GM12872 (cell line): ENCODE data around the gene IL19.

Source experiments
- TF ChIP-seq, protein P1 (sequence below): IDR thresholded peaks from 3 replicates; pipeline ENCODE4 v1.5.1; 2011; ENCODE audit warnings: low read depth, mild to moderate bottlenecking, low read length, moderate library complexity; ENCODE audit not compliant: insufficient read depth

Gene IL19, protein sequence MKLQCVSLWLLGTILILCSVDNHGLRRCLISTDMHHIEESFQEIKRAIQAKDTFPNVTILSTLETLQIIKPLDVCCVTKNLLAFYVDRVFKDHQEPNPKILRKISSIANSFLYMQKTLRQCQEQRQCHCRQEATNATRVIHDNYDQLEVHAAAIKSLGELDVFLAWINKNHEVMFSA

DNA sequence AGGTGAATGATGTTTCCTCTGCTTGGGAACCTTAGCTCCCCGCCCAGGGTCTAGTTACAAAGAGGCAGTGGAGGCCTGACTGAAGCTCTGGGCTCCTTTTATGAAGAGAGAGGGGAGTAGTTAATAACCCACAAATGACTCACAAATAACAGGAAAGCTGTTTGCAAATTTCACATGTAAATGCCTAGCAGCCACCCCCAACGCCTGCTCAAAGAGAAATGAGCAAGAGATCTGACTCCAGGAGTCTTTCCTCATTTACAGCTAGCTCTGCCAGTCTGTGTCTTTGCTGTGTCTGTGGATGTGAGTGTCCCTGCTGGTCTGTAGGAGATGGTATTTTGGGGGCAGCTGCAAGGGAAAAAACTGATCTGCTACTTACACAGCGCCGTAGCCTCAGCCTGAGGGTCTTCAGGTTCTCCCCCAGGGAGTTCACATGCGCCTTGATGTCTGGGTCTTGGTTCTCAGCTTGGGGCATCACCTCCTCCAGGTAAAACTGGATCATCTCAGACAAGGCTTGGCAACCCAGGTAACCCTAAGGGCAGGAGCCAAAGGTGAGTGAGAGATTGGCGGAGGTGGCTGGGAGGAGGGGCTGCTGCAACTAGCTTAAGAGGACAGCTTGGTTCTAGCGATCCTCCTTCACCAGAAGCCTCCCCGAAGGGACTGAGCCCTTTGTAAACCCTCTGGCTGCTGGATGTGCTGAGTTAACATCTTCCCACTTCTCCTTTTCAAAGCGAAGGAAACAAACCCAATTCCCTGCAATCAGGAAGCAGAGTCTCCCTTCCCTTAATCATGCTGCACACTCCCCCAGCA lies at the start of gene IL19:
Gene IL19, plus strand, starts transcription at position 243 of the 807 bp plus-strand sequence. CDS start 65,890 bp downstream, outside the sequence.
- TF ChIP-seq, protein P1, sequence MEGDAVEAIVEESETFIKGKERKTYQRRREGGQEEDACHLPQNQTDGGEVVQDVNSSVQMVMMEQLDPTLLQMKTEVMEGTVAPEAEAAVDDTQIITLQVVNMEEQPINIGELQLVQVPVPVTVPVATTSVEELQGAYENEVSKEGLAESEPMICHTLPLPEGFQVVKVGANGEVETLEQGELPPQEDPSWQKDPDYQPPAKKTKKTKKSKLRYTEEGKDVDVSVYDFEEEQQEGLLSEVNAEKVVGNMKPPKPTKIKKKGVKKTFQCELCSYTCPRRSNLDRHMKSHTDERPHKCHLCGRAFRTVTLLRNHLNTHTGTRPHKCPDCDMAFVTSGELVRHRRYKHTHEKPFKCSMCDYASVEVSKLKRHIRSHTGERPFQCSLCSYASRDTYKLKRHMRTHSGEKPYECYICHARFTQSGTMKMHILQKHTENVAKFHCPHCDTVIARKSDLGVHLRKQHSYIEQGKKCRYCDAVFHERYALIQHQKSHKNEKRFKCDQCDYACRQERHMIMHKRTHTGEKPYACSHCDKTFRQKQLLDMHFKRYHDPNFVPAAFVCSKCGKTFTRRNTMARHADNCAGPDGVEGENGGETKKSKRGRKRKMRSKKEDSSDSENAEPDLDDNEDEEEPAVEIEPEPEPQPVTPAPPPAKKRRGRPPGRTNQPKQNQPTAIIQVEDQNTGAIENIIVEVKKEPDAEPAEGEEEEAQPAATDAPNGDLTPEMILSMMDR: peak; percentile 20; the same call in 1 of the 3 replicates

DNA sequence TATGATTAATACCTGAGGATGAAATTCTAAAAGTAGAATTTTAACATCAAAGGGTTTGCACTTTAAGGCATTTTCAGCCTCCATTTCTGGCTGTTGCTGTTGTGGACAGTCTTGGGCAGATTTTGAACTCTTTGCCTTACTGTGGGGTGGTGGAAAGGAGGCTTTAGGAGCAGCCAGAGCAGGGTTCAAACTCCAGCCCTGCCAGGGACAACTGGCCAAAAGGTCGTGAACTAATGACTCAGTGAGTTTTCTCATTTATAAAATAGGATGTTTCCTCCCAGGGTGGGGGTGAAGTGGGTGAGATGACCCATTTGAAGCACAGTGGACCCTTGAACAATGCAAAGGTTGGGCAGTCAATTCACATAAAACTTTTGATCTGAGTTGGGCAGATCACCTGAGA lies 49.1 kb upstream of the IL19 start:
- TF ChIP-seq, protein P1: no peak

DNA sequence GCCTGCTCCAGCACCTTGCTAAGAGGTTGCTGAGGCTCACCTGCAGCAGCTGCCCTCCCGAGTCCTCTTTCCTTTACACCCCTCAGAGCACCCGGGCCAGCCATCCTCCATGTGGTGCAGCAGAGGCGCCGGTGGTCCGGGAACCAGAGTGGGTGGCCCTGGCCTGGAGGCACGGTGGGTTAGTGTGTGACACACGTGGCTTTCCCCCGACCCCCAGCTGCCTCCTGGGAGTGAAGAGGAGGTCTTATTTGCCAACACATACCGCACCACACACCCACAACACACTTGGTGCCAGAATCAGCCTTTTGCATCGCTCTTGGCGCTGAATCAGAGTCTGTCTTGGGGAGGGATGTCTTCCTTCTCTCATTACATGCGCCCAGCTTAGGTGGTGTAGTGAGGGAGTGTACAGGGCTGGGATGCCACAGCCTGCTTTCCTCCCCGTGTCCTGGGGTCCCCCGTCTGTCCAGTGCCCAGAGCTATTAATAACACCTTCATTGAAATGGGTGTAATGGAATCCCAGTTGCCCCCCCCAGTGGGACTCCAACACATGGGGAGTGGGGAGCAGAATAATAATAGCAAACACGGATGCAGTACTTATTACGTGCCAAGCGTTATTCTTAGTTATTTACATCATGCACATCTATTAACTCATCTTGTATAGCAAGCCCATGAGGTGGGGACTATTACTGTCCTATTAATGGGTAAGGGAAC lies 47.7 kb upstream of the IL19 start:
- TF ChIP-seq, protein P1: no peak

DNA sequence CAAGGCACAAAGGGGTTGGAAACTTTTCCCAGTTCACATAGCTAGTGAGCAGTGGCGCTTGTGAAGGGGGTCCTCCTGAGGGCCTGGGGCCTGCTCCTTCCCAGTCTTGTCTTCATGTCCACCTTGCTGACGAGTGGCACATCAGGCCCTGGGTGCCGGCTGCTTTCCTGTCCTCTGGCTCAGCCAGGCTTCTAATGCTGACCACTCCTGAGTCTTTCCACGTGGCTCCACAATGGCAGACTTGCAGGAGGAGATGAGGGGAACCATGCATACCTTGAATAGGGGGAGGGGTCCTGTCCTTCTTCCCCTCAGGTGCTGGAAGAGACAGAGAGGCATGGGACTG lies 47.1 kb upstream of the IL19 start:
- TF ChIP-seq, protein P1: no peak

DNA sequence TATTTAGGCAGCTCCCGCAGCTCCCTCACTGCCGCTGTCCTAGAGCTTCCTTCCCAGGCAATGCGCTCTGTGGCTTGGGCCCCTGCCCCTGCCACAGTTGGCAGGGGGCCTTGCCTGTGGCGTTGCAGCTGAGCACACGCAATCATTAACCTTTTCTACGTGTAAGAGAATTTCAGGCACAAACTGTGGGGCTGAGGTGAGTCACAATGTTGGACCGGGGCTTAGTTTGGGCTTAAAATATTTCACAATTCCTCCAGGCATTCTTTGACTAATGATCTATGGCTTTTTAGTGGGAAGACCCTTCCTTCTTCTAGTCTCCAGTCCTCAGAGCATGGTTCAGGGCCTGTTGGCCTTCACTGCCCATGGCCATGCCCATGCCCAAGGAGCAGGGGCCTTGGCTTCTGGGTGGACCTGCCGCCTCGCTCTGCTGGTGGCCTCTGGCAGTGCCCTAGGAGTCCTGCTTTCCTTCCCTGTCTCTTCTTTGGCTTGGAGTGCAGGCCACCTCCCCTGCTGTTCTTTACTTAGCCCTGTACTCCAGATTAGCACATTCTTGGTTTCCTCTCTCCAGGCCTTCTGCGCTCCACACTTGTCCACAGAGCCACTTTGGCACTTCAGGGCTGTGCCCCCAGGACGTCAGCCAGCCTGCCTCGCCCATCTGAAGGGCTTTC lies 46.6 kb upstream of the IL19 start:
- TF ChIP-seq, protein P1: no peak

DNA sequence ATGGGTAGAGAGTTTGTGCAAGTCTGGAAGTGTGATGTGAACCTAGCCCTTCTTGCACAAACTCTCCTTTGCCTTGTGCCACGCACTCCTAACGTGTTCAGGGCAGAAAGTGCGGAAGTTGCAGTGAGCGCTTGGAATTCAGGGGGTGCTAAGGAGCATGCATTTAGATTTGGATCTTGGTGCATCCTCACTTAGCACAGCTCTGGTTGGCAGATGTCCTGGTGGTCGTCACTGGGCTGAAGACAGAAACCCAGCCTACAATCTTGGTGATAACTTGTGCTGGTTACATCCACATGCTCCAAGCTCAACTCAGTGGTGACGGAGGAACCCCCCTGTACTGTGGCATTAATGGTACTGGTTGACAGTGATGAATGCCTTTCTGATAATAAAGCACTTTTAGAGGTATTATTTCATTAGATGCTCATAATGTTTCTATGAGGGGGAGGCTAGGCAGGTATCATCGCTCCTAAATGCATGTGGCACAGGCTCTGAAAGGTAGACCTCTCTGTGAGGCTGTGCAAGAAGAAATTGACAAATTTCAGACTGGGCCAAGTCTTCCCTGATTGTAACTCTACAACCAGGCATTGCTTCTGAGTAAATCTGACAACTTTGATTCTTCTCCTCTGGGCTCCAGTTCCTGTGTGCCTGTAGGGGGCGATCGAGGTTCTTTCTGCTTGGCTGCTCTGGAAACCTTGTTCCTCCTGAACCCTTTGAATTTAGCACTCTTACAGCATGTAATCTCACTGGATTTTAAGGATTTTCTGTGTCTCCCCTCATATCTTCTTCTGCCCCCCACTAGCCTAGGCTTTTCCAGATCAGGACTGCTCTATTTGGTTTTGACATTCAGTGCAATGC lies 45.2 kb upstream of the IL19 start:
- TF ChIP-seq, protein P1: peak; percentile 82
